Panc1 (cell line): Measurements from ENCODE around the gene C1QTNF2.

Source experiments
- POLR2AphosphoS5 ChIP-seq: IDR thresholded peaks from 2 replicates; pipeline ENCODE4 v1.6.1; 2012; ENCODE audit warnings: mild to moderate bottlenecking, low read depth, low read length, moderate library complexity
- REST ChIP-seq, 2 experiments: IDR thresholded peaks; 2 replicates each; pipeline ENCODE4 v1.6.1; 2011 to 2012; ENCODE audit warnings: low read depth in 2 of 2, control low read depth in 1 of 2, low read length in 1 of 2, mild to moderate bottlenecking in 1 of 2, moderate library complexity in 1 of 2; ENCODE audit not compliant: insufficient read depth in 1 of 2
- SIN3A ChIP-seq: IDR thresholded peaks from 2 replicates; pipeline ENCODE4 v1.6.1; 2012; ENCODE audit warnings: low read depth, mild to moderate bottlenecking, low read length, moderate library complexity, borderline replicate concordance; ENCODE audit not compliant: insufficient read depth
- TF ChIP-seq, protein P1 (sequence below): fragments of 450-650 bp; IDR thresholded peaks from 2 replicates; pipeline ENCODE4 v1.5.1; 2017; ENCODE audit warnings: mild to moderate bottlenecking

- TF ChIP-seq POLR2AphosphoS5 (no peak), REST (IDR thresholded peaks at IDR 0.05; ENCODE audit: insufficient read depth in 1 of 2, low read depth in 2 of 2, low read length in 1 of 2) (no peak), SIN3A (no peak)
- TF ChIP-seq, protein P1, sequence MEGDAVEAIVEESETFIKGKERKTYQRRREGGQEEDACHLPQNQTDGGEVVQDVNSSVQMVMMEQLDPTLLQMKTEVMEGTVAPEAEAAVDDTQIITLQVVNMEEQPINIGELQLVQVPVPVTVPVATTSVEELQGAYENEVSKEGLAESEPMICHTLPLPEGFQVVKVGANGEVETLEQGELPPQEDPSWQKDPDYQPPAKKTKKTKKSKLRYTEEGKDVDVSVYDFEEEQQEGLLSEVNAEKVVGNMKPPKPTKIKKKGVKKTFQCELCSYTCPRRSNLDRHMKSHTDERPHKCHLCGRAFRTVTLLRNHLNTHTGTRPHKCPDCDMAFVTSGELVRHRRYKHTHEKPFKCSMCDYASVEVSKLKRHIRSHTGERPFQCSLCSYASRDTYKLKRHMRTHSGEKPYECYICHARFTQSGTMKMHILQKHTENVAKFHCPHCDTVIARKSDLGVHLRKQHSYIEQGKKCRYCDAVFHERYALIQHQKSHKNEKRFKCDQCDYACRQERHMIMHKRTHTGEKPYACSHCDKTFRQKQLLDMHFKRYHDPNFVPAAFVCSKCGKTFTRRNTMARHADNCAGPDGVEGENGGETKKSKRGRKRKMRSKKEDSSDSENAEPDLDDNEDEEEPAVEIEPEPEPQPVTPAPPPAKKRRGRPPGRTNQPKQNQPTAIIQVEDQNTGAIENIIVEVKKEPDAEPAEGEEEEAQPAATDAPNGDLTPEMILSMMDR: no peak
Observed at GRCh38 chr5:160324886-160325285, 45.5 kb downstream of the C1QTNF2 start.
